SK-N-SH treated with all-trans-retinoic acid at 6 μM for 48 hours (cell line): ENCODE measurements around the gene CES3.
A peak's percentile ranks its signal among the peaks of the same experiment; 100 is the strongest.

ENCODE experiments used
- ATAC-seq: fragments of 200-7000 bp; cut with Tn5 transposase; 3 replicates; pipeline ENCODE4 v1.9.1; 2020; ENCODE audit warnings: mild to moderate bottlenecking, moderate library complexity
- ARNTL ChIP-seq: fragments of 450-650 bp; formaldehyde crosslinking; IDR thresholded peaks from 2 replicates; pipeline ENCODE4 v1.5.0; 2020; ENCODE audit warnings: low read depth, mild to moderate bottlenecking, moderate library complexity, borderline replicate concordance
- BACH2 ChIP-seq: fragments of 250-450 bp; sonication (Bioruptor Pico); IDR thresholded peaks from 2 replicates; pipeline ENCODE4 v1.9.0; 2021; ENCODE audit warnings: mild to moderate bottlenecking, borderline replicate concordance
- CSDC2 ChIP-seq: fragments of 250-450 bp; sonication (Bioruptor Pico); IDR thresholded peaks from 2 replicates; pipeline ENCODE4 v1.5.0; 2020; ENCODE audit warnings: mild to moderate bottlenecking, moderate library complexity
- ESRRG ChIP-seq: fragments of 250-450 bp; sonication (Bioruptor Pico); IDR thresholded peaks from 2 replicates; pipeline ENCODE4 v1.6.1; 2021; ENCODE audit warnings: mild to moderate bottlenecking
- GLIS3 ChIP-seq: fragments of 250-450 bp; sonication (Bioruptor Pico); IDR thresholded peaks from 2 replicates; pipeline ENCODE4 v1.5.0; 2020; ENCODE audit warnings: mild to moderate bottlenecking, moderate library complexity
- ISL1 ChIP-seq: fragments of 250-450 bp; sonication (Bioruptor Pico); IDR thresholded peaks from 2 replicates; pipeline ENCODE4 v2.1.2; 2022; ENCODE audit warnings: mild to moderate bottlenecking, moderate library complexity
- OSR1 ChIP-seq: fragments of 250-450 bp; sonication (Bioruptor Pico); IDR thresholded peaks from 2 replicates; pipeline ENCODE4 v1.8.0; 2022; ENCODE audit warnings: moderate library complexity, mild to moderate bottlenecking, inconsistent platforms
- PATZ1 ChIP-seq: fragments of 250-450 bp; sonication (Bioruptor Pico); IDR thresholded peaks from 2 replicates; pipeline ENCODE4 v1.8.0; 2020; ENCODE audit warnings: mild to moderate bottlenecking, moderate library complexity, borderline replicate concordance
- POU6F1 ChIP-seq: fragments of 250-450 bp; sonication (Bioruptor Pico); IDR thresholded peaks from 2 replicates; pipeline ENCODE4 v1.8.0; 2021; ENCODE audit warnings: low read depth, mild to moderate bottlenecking, moderate library complexity, borderline replicate concordance
- PPARA ChIP-seq: fragments of 250-450 bp; sonication (Bioruptor Pico); IDR thresholded peaks from 2 replicates; pipeline ENCODE4 v1.5.0; 2020; ENCODE audit warnings: mild to moderate bottlenecking, borderline replicate concordance
- RARB ChIP-seq: fragments of 250-450 bp; sonication (Bioruptor Pico); IDR thresholded peaks from 2 replicates; pipeline ENCODE4 v1.8.0; 2021; ENCODE audit warnings: mild to moderate bottlenecking, moderate library complexity
- SNAI2 ChIP-seq: fragments of 250-450 bp; sonication (Bioruptor Pico); IDR thresholded peaks from 2 replicates; pipeline ENCODE4 v1.5.0; 2020; ENCODE audit warnings: mild to moderate bottlenecking, moderate library complexity
- TCF4 ChIP-seq: fragments of 250-450 bp; sonication (Bioruptor Pico); IDR thresholded peaks from 2 replicates; pipeline ENCODE4 v1.8.0; 2021; ENCODE audit warnings: mild to moderate bottlenecking, moderate library complexity, borderline replicate concordance
- TOX ChIP-seq: fragments of 250-450 bp; sonication (Bioruptor Pico); IDR thresholded peaks from 2 replicates; pipeline ENCODE4 v1.8.0; 2021; ENCODE audit warnings: mild to moderate bottlenecking, moderate library complexity, borderline replicate concordance
- ZC3H10 ChIP-seq: fragments of 250-450 bp; sonication (Bioruptor Pico); IDR thresholded peaks from 2 replicates; pipeline ENCODE4 v1.5.1; 2021; ENCODE audit warnings: mild to moderate bottlenecking, moderate library complexity
- ZFP30 ChIP-seq: fragments of 450-650 bp; formaldehyde crosslinking; IDR thresholded peaks from 2 replicates; pipeline ENCODE4 v1.5.0; 2022; ENCODE audit warnings: mild to moderate bottlenecking, moderate library complexity
- ZNF565 ChIP-seq: fragments of 450-650 bp; formaldehyde crosslinking; conservative IDR thresholded peaks from 2 replicates; pipeline ENCODE4 v1.5.0; 2020; ENCODE audit warnings: low read depth, mild to moderate bottlenecking, moderate library complexity
- ZNF70 ChIP-seq: fragments of 450-650 bp; formaldehyde crosslinking; IDR thresholded peaks from 2 replicates; pipeline ENCODE4 v1.5.0; 2020; ENCODE audit warnings: mild to moderate bottlenecking, moderate library complexity
- TF ChIP-seq, protein P1 (sequence below): fragments of 250-450 bp; sonication (Bioruptor Pico); IDR thresholded peaks from 2 replicates; pipeline ENCODE4 v1.5.1; 2020; ENCODE audit warnings: low read depth, mild to moderate bottlenecking, moderate library complexity
- TF ChIP-seq, protein P2 (sequence below): fragments of 250-450 bp; sonication (Bioruptor Pico); IDR thresholded peaks from 2 replicates; pipeline ENCODE4 v1.5.1; 2021; ENCODE audit warnings: mild to moderate bottlenecking, moderate library complexity
- TF ChIP-seq, protein P3 (sequence below): fragments of 250-450 bp; sonication (Bioruptor Pico); IDR thresholded peaks from 2 replicates; pipeline ENCODE4 v1.5.0; 2020; ENCODE audit warnings: mild to moderate bottlenecking, moderate library complexity

Gene CES3

GRCh38 chr16:66925322-66925840 lies 35.7 kb upstream of the CES3 start, which contains the start of gene RRAD:
RRAD (minus strand) TSS chr16:66925535; CDS start chr16:66925179, 356 bp downstream.
- TF ChIP-seq, protein P1, sequence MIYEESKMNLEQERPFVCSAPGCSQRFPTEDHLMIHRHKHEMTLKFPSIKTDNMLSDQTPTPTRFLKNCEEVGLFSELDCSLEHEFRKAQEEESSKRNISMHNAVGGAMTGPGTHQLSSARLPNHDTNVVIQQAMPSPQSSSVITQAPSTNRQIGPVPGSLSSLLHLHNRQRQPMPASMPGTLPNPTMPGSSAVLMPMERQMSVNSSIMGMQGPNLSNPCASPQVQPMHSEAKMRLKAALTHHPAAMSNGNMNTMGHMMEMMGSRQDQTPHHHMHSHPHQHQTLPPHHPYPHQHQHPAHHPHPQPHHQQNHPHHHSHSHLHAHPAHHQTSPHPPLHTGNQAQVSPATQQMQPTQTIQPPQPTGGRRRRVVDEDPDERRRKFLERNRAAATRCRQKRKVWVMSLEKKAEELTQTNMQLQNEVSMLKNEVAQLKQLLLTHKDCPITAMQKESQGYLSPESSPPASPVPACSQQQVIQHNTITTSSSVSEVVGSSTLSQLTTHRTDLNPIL (CRISPR knock-in tag) = no peak
- TF ChIP-seq TOX (CRISPR knock-in tag) = no peak
- TF ChIP-seq ZFP30 (CRISPR knock-in tag) = no peak
- no peak for TF ChIP-seq OSR1
- TF ChIP-seq ZNF70 (CRISPR knock-in tag) = no peak
- TF ChIP-seq ZC3H10 (CRISPR knock-in tag) = no peak
- no peak for TF ChIP-seq RARB (CRISPR knock-in tag)
- TF ChIP-seq, protein P2, sequence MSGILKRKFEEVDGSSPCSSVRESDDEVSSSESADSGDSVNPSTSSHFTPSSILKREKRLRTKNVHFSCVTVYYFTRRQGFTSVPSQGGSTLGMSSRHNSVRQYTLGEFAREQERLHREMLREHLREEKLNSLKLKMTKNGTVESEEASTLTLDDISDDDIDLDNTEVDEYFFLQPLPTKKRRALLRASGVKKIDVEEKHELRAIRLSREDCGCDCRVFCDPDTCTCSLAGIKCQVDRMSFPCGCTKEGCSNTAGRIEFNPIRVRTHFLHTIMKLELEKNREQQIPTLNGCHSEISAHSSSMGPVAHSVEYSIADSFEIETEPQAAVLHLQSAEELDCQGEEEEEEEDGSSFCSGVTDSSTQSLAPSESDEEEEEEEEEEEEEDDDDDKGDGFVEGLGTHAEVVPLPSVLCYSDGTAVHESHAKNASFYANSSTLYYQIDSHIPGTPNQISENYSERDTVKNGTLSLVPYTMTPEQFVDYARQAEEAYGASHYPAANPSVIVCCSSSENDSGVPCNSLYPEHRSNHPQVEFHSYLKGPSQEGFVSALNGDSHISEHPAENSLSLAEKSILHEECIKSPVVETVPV (CRISPR knock-in tag) = no peak
- no peak for TF ChIP-seq POU6F1 (CRISPR knock-in tag)
- no peak for TF ChIP-seq BACH2 (CRISPR knock-in tag)
- TF ChIP-seq PPARA (CRISPR knock-in tag) = no peak
- no peak for TF ChIP-seq ZNF565 (CRISPR knock-in tag)
- TF ChIP-seq GLIS3 (CRISPR knock-in tag) = no peak
- TF ChIP-seq TCF4 = no peak
- no peak for TF ChIP-seq ISL1 (CRISPR knock-in tag)
- no peak for TF ChIP-seq SNAI2 (CRISPR knock-in tag)
- no peak for TF ChIP-seq PATZ1
- TF ChIP-seq CSDC2 (CRISPR knock-in tag) = no peak
- TF ChIP-seq ARNTL (CRISPR knock-in tag) = no peak

GRCh38 chr16:66926171-66926947 lies 34.7 kb upstream of the CES3 start:
- TF ChIP-seq ZNF70 (CRISPR knock-in tag) (no peak), ARNTL (CRISPR knock-in tag) (no peak)
- TF ChIP-seq, protein P3, sequence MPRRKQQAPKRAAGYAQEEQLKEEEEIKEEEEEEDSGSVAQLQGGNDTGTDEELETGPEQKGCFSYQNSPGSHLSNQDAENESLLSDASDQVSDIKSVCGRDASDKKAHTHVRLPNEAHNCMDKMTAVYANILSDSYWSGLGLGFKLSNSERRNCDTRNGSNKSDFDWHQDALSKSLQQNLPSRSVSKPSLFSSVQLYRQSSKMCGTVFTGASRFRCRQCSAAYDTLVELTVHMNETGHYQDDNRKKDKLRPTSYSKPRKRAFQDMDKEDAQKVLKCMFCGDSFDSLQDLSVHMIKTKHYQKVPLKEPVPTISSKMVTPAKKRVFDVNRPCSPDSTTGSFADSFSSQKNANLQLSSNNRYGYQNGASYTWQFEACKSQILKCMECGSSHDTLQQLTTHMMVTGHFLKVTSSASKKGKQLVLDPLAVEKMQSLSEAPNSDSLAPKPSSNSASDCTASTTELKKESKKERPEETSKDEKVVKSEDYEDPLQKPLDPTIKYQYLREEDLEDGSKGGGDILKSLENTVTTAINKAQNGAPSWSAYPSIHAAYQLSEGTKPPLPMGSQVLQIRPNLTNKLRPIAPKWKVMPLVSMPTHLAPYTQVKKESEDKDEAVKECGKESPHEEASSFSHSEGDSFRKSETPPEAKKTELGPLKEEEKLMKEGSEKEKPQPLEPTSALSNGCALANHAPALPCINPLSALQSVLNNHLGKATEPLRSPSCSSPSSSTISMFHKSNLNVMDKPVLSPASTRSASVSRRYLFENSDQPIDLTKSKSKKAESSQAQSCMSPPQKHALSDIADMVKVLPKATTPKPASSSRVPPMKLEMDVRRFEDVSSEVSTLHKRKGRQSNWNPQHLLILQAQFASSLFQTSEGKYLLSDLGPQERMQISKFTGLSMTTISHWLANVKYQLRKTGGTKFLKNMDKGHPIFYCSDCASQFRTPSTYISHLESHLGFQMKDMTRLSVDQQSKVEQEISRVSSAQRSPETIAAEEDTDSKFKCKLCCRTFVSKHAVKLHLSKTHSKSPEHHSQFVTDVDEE (CRISPR knock-in tag) = no peak
- TF ChIP-seq, all 23 proteins: peak for 0
- ATAC-seq = peak; percentile 2; the same call in 2 of the 3 replicates

More at GRCh38 chr16:66925322-66925840, 35.7 kb upstream of the CES3 start, which contains the start of gene RRAD:
- no peak for ATAC-seq

GRCh38 chr16:66926961-66927436 lies 34.1 kb upstream of the CES3 start:
- ATAC-seq = peak; percentile 72
- TF ChIP-seq, protein P2 (CRISPR knock-in tag) = no peak
- TF ChIP-seq, protein P3 (CRISPR knock-in tag) = no peak
- TF ChIP-seq ESRRG (CRISPR knock-in tag) = no peak
- no peak for TF ChIP-seq ZFP30 (CRISPR knock-in tag)
- no peak for TF ChIP-seq ZNF70 (CRISPR knock-in tag)
